ENCODE data around the gene GET3. TPM values are rescaled to one million over a fixed set of nuclear protein-coding genes. Genes with fewer than 3 reads are reported as not detected.
A peak's percentile ranks its signal among the peaks of the same experiment; 100 is the strongest.

Gene GET3
- polyA plus RNA-seq, 1 donor from 2014 or later: 64.2 TPM

- H3K9me3 Mint-ChIP-seq: no peaks in the 10 kb centered on the region
- H3K27me3 Mint-ChIP-seq: peaks cover 12% of the 10 kb centered on the region
- H3K27ac Mint-ChIP-seq: no peak overlapping the region
- H3K4me1 Mint-ChIP-seq: peaks cover 3 to 15% (median 4%) of the 10 kb centered on the region in 3 donors
- no peaks in the 10 kb centered on the region for H3K36me3 Mint-ChIP-seq
- H3K4me3 Mint-ChIP-seq: no peak overlapping the region
These were observed 17.3 kb downstream of the GET3 start for GRCh38 chr19:12754465-12755196.

- Mint-ChIP-seq H3K27ac (peak overlapping the region in 1 of 3 donors; percentile 45), H3K9me3 (no peaks in the 10 kb centered on the region), H3K27me3 (peaks cover 12% of the 10 kb centered on the region), H3K4me1 (peaks cover 3 to 8% (median 6%) of the 10 kb centered on the region in 3 donors), H3K36me3 (peaks cover 1% of the 10 kb centered on the region), H3K4me3 (peak overlapping the region in 1 of 4 donors; percentile 37)
These were observed 19.0 kb downstream of the GET3 start for GRCh38 chr19:12756150-12756883.

DNA sequence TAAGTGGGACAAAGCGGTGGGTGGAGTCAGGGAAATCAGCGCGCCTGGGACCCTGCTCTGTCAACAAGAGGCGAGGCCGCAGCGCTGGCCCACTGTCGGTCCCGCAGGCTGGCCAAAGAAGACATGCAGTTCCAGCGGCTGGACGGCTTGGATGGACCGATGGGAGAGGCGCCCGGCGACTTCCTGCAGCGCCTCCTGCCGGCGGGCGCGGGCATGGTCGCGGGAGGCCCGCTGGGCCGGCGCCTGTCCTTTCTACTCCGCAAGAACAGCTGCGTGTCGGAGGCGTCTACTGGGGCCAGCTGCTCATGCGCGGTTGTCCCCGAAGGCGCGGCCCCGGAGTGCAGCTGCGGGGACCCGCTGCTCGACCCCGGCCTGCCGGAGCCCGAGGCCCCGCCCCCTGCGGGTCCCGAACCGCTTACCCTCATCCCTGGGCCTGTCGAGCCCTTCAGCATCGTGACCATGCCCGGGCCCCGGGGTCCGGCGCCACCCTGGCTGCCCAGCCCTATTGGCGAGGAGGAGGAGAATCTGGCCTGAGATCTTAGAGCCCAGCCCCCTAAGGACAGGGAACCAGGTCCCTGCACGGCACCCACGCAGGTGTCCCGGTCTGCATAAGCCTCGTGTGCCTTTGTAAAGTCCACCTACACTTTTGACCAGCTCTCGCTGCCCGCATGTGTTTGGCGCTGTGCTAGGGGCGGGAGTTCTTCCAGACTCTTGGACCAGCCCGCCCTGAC is 20.4 kb downstream of the GET3 start:
- no peak overlapping the region for H3K27ac Mint-ChIP-seq
- H3K9me3 Mint-ChIP-seq: no peaks in the 10 kb centered on the region
- H3K27me3 Mint-ChIP-seq: peaks cover 10% of the 10 kb centered on the region
- peak overlapping the region in 3 of 4 donors; percentile 33 to 82 (median 34) for H3K4me3 Mint-ChIP-seq
- peaks cover 1% of the 10 kb centered on the region for H3K36me3 Mint-ChIP-seq
- peaks cover 3 to 8% (median 6%) of the 10 kb centered on the region in 3 donors for H3K4me1 Mint-ChIP-seq

- Mint-ChIP-seq H3K36me3 (peaks cover 1% of the 10 kb centered on the region), H3K4me3 (peak overlapping the region in 1 of 4 donors; percentile 37), H3K4me1 (peaks cover 3 to 8% (median 6%) of the 10 kb centered on the region in 3 donors), H3K27me3 (peaks cover 7% of the 10 kb centered on the region), H3K9me3 (no peaks in the 10 kb centered on the region), H3K27ac (no peak overlapping the region)
These were observed 22.4 kb downstream of the GET3 start for GRCh38 chr19:12759686-12760085.

DNA sequence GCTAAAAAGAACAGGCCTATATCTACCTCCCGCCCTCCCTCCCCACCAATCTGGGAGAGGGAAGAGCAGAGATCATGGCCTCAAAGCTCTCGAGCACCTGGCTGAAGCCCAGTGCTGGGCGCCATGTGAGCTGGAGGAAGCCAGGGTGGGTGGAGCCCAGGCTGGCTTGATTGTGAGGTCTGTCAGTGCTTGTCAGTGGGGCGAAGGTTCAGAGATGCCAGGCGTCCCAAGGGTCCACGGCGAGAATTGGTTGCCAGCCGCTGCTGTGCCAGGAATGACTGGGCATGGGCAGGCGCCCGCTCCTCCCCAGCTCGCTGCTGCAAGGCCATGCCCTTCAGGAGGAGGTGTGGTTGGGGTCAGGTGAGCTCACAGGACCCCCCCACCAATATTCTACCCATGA is 25.8 kb downstream of the GET3 start:
- peaks cover 1% of the 10 kb centered on the region for H3K36me3 Mint-ChIP-seq
- H3K4me3 Mint-ChIP-seq: no peak overlapping the region
- no peak overlapping the region for H3K27ac Mint-ChIP-seq
- no peaks in the 10 kb centered on the region for H3K27me3 Mint-ChIP-seq
- no peaks in the 10 kb centered on the region for H3K9me3 Mint-ChIP-seq
- peaks cover 3 to 6% (median 4%) of the 10 kb centered on the region in 3 donors for H3K4me1 Mint-ChIP-seq

DNA sequence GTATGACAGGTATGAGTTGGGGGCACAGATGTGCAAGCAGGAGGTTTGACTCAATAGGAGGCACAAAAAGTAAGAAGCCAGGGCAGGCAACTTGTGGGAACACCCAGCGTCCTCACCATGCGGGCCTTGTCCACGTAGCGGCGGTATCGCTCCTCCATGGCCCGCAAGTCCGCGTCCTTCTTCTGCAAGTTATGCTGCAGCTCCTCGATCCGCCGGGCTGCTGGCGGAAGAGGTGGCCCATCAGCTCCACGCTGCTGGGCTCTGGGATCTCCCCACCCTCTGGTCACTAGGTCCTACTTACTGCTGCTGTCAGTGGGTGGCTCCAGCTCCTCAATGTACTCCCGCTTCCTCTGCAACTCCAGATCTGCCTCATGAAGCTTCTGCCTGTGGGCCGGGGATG is 27.4 kb downstream of the GET3 start:
- Mint-ChIP-seq H3K4me1 (peaks cover 5 to 6% (median 5%) of the 10 kb centered on the region in 3 donors), H3K4me3 (no peak overlapping the region), H3K9me3 (no peaks in the 10 kb centered on the region), H3K27ac (peak overlapping the region in 1 of 3 donors; percentile 45), H3K36me3 (peaks cover 1% of the 10 kb centered on the region), H3K27me3 (no peaks in the 10 kb centered on the region)

DNA sequence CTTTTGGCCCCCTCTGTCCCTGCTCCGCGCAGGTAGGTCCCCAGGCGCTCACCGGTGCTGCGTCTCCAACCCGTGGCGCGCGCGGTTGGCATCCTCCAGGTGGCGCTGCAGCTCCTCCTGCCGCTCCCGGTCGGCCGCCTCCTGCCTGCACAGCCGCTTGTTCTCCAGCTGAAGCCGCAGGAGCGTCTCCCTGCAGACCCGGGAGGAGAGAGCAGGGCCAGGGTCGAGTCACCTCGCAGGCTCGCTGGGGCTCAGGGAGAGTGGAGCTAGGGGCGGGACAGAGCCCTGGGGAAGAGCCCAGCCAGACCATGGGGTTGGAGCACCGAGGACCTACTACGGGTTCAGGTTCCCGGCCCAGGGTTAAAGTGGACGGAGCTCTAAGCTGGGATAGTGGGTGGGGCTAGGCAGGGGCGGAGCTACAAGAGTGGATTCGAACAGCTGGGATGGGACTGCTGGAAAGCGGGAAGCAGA is 28.8 kb downstream of the GET3 start:
- H3K4me3 Mint-ChIP-seq: peak overlapping the region in 2 of 4 donors; percentile 22 to 67
- no peaks in the 10 kb centered on the region for H3K9me3 Mint-ChIP-seq
- peak overlapping the region in 1 of 3 donors; percentile 74 for H3K27ac Mint-ChIP-seq
- H3K36me3 Mint-ChIP-seq: no peaks in the 10 kb centered on the region
- H3K4me1 Mint-ChIP-seq: peaks cover 0 to 2% (median 2%) of the 10 kb centered on the region in 3 donors
- H3K27me3 Mint-ChIP-seq: no peaks in the 10 kb centered on the region

GRCh38 chr19:12767150-12767549 is 29.9 kb downstream of the GET3 start:
- Mint-ChIP-seq H3K27me3 (no peaks in the 10 kb centered on the region), H3K4me1 (peaks cover 0 to 2% (median 2%) of the 10 kb centered on the region in 3 donors), H3K9me3 (no peaks in the 10 kb centered on the region), H3K27ac (no peak overlapping the region), H3K36me3 (no peaks in the 10 kb centered on the region), H3K4me3 (no peak overlapping the region)

DNA sequence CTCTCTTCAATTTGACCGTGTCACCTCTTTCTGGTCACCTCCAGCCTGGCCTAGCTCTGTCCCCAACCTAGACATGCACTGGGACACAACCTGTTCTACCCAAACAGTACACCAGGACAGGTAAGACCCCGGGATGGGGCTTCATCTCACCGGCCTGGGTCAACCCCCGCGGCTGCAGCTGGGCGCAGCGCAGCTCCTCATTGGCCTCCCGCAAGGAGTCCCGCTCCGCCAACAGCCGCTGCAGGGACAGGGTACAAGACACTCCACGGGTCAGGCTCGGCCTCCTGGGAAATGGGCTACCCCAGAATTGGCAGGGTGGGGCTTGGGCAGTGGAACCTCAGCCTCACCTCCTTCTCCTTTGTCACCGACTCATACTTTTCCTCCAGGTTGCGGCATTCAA is 30.4 kb downstream of the GET3 start:
- no peak overlapping the region for H3K27ac Mint-ChIP-seq

DNA sequence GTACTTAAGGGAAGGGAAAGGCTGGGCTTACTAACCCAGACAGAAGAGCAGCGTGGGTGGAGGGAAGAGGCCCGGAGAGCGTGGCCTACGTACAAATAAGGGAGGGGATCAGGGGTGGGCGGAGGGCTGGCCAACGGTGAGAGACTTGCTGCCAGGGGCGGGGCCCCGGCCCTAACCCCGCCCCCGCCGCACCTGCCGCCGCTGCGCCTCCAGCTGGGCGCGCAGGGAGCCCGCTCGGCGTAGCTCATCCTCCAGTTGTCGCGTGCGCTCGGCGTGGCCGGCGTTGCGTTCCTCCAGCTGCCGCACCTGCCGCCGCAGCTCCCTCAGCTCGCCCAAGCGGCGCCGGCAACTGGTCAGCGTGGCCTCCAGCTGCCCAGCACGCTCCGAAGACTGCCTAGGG is 32.4 kb downstream of the GET3 start:
- H3K4me1 Mint-ChIP-seq: peaks cover 4 to 7% (median 4%) of the 10 kb centered on the region in 3 donors
- no peaks in the 10 kb centered on the region for H3K9me3 Mint-ChIP-seq
- no peaks in the 10 kb centered on the region for H3K27me3 Mint-ChIP-seq
- peak overlapping the region in 1 of 4 donors; percentile 41 for H3K4me3 Mint-ChIP-seq
- peak overlapping the region in 1 of 3 donors; percentile 64 for H3K27ac Mint-ChIP-seq
- no peaks in the 10 kb centered on the region for H3K36me3 Mint-ChIP-seq

More for the DNA sequence above, 30.4 kb downstream of the GET3 start:
- Mint-ChIP-seq H3K4me1 (peaks cover 0 to 2% (median 2%) of the 10 kb centered on the region in 3 donors), H3K36me3 (no peaks in the 10 kb centered on the region), H3K9me3 (no peaks in the 10 kb centered on the region), H3K27me3 (no peaks in the 10 kb centered on the region), H3K4me3 (no peak overlapping the region)

- no peak overlapping the region for H3K4me3 Mint-ChIP-seq
- H3K27ac Mint-ChIP-seq: no peak overlapping the region
- H3K9me3 Mint-ChIP-seq: no peaks in the 10 kb centered on the region
- H3K36me3 Mint-ChIP-seq: no peaks in the 10 kb centered on the region
- H3K27me3 Mint-ChIP-seq: no peaks in the 10 kb centered on the region
- peaks cover 4 to 7% (median 5%) of the 10 kb centered on the region in 3 donors for H3K4me1 Mint-ChIP-seq
These were observed 33.6 kb downstream of the GET3 start for GRCh38 chr19:12770922-12771321.

- H3K27me3 Mint-ChIP-seq: no peaks in the 10 kb centered on the region
- no peak overlapping the region for H3K27ac Mint-ChIP-seq
- H3K9me3 Mint-ChIP-seq: no peaks in the 10 kb centered on the region
- H3K36me3 Mint-ChIP-seq: no peaks in the 10 kb centered on the region
- no peak overlapping the region for H3K4me3 Mint-ChIP-seq
- peaks cover 5 to 9% (median 5%) of the 10 kb centered on the region in 3 donors for H3K4me1 Mint-ChIP-seq
These were observed 35.0 kb downstream of the GET3 start for GRCh38 chr19:12772323-12772722.

DNA sequence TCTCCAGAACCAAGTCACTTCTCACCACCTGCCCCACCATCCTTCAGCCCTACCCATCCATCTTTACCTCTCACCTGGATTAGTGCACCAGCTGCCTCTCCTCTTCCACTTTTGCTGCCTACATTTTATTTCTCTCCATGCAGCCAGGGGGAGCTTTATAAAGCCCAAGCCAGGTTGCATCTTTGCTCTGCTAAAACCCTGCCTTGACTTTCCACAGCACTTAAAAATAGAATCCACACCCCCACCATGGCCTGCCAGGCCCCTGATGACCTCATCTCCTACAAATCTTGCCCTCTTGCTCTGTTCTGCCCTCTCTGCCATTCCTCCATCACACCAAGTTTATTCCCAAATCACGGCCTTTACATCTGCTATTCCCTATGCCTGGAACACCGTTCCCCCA is 36.3 kb downstream of the GET3 start:
- no peaks in the 10 kb centered on the region for H3K27me3 Mint-ChIP-seq
- H3K9me3 Mint-ChIP-seq: no peaks in the 10 kb centered on the region
- H3K4me1 Mint-ChIP-seq: peaks cover 10 to 18% (median 11%) of the 10 kb centered on the region in 3 donors
- H3K27ac Mint-ChIP-seq: peak overlapping the region in 2 of 3 donors; percentile 35 to 64
- peak overlapping the region in 3 of 4 donors; percentile 0 to 78 (median 44) for H3K4me3 Mint-ChIP-seq
- H3K36me3 Mint-ChIP-seq: no peaks in the 10 kb centered on the region

DNA sequence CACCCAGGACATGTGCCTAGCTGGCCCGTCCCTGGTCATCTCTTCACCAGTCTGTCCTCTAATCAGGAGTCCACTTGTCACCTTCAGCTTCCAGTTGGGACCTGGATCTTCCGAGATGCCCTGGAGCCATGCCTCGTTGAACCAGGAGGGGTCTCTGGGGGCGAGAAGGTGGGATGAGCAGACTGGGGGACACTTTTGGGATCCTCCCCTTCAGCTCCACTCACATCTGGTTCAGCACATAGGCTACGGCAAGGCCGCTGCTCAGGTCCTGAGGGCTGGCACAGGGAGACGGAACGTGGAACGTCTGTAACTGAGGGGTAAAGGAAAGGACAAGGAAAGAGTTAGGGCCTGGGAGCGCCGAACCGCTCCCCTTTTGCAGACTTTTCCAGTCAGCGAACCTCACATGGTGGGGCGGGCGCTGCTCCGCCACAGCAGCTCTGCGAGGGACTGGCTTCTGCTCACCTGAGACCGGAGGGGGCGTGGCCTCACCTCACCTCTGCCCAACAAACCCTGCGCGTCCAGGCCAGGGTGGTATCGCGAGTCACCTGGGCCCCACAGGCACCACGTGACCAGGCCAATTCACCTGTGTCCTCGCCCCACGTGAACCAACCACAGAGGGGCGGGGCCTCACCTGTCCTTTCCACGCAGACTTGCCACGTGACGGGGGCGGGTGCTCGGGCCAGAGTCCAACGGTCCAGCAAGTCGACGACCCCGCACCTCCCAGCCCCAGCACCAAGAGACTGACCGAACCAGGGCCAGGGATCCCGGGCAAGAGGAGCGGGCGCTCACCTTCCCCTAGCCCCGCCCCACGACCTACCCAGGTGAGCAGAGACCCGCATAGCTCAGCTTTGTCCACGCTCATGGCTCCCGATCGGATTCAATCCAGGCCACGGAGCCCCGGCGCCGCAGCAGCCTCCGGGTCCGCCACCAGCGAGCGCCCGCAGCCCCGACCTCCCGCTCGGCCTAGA is 37.6 kb downstream of the GET3 start, which contains the start of gene HOOK2:
Gene HOOK2 (minus strand): TSS at position 965 of the 968 bp plus-strand sequence. CDS start 103 bp downstream, at position 862.
- H3K27ac Mint-ChIP-seq: peak within 1 kb of the TSS; percentile 73 to 93 (median 92)
- H3K36me3 Mint-ChIP-seq: no peaks in the 10 kb centered on the region
- H3K4me1 Mint-ChIP-seq: peaks cover 14 to 20% (median 19%) of the 10 kb centered on the region in 3 donors
- H3K27me3 Mint-ChIP-seq: no peaks in the 10 kb centered on the region
- no peaks in the 10 kb centered on the region for H3K9me3 Mint-ChIP-seq
- peak within 1 kb of the TSS; percentile 80 to 93 (median 88) for H3K4me3 Mint-ChIP-seq
